Prostate gland (tissue), 2 donors: ENCODE data around the gene SOBP. TPM values are rescaled to one million over a fixed set of nuclear protein-coding genes. Genes with fewer than 3 reads are reported as not detected.

ENCODE experiments used
- DNase-seq: peaks from one replicate; pipeline ENCODE4 v3.0.0-alpha.2; 2019; ENCODE audit warnings: low spot score
- H3K27ac ChIP-seq, 2 donors: fragments of 200-600 bp; sonication (generic); 2 replicates each; pipeline ENCODE4 v1.5.1; 2017 to 2019
- H3K27me3 ChIP-seq: fragments of 200-600 bp; sonication (generic); replicated peaks from 2 replicates; pipeline ENCODE4 v1.5.1; 2019; ENCODE audit not compliant: insufficient read depth
- H3K36me3 ChIP-seq, 2 donors: fragments of 200-600 bp; sonication (generic); 1 replicate in 1 of 2; 2 replicates in 1 of 2; pipeline versions ENCODE4 v1.5.1 to v1.8.1; 2017 to 2019
- H3K4me1 ChIP-seq: fragments of 200-600 bp; sonication (generic); replicated peaks from 2 replicates; pipeline ENCODE4 v1.5.1; 2019
- H3K4me3 ChIP-seq, 2 donors: fragments of 200-600 bp; sonication (generic); 2 replicates each; pipeline ENCODE4 v1.5.1; 2017 to 2019
- H3K9me3 ChIP-seq: fragments of 200-600 bp; sonication (generic); 2 replicates; pipeline ENCODE4 v1.5.1; 2017
- CTCF ChIP-seq, 4 experiments: fragments of 200-600 bp in 2 of 4; fragments of 450-650 bp in 2 of 4; sonication (generic) in 2 of 4; IDR thresholded peaks; 1 replicate in 3 of 4; 2 replicates in 1 of 4; pipeline ENCODE4 v1.5.1; 2016 to 2019; ENCODE audit warnings: antibody characterized with exemption in 4 of 4, mild to moderate bottlenecking in 2 of 4, moderate library complexity in 2 of 4
- POLR2A ChIP-seq: fragments of 450-650 bp; IDR thresholded peaks from one replicate; pipeline ENCODE4 v1.6.1; 2016; ENCODE audit warnings: antibody characterized with exemption, mild to moderate bottlenecking
- POLR2AphosphoS5 ChIP-seq: sonication (generic); formaldehyde crosslinking; IDR thresholded peaks from one replicate; pipeline ENCODE4 v1.6.1; 2017; ENCODE audit warnings: antibody characterized with exemption
- WGBS: methylation state at CpG from one replicate; pipeline ENCODE4 v1.1.5; 2018; 5-methylcytosine and 5-hydroxymethylcytosine counted together
- intact Hi-C: fragments of 100-400 bp; cut with DNase I; formaldehyde crosslinking; loops from one replicate; pipeline ENCODE4 v1.14.2; 2022
- total RNA-seq, 2 donors: library from RNA; depleted of rRNA; stranded (reverse); fragments of >200 nt; gene quantifications; one replicate each; pipeline ENCODE4 v1.1.0, GENCODE V29; 2016

SOBP gene
- 10 to 100 TPM; 15.8 to 23.3 TPM for total RNA-seq

GRCh38 chr6:107489636-107490565, at the start of gene SOBP:
TSS of gene SOBP (plus strand) at chr6:107490117. CDS start at chr6:107490617, 500 bp downstream.
- H3K9me3 ChIP-seq, result no peaks in the 10 kb centered on the region
- intact Hi-C loops, result loop anchor here (2.0 to 10.0 kb wide), 5 partner anchors 31 to 245 kb away; partner anchors contain the start of gene PDSS2
- peak within 1 kb of the TSS; percentile 44 to 65 for H3K4me3 ChIP-seq
- no peaks in the 10 kb centered on the region for H3K36me3 ChIP-seq
- peak; percentile 49 for DNase-seq
- TF ChIP-seq POLR2A (no peak), POLR2AphosphoS5 (no peak), CTCF (IDR thresholded peaks at IDR 0.05) (no peak)
- no peaks in the 10 kb centered on the region for H3K4me1 ChIP-seq
- H3K27me3 ChIP-seq, result no peaks in the 10 kb centered on the region
- peak within 1 kb of the TSS; percentile 76 to 77 for H3K27ac ChIP-seq
- under 1% methylated on average over 71 of the region's 130 CpGs for WGBS

- Histone ChIP-seq H3K9me3 (no peaks in the 10 kb centered on the region), H3K27ac (no peak overlapping the region), H3K36me3 (no peaks in the 10 kb centered on the region), H3K4me1 (no peaks in the 10 kb centered on the region), H3K27me3 (no peaks in the 10 kb centered on the region), H3K4me3 (no peak overlapping the region)
- intact Hi-C loops, result no loop called here
- no peak for DNase-seq
- TF ChIP-seq POLR2AphosphoS5 (no peak), CTCF (IDR thresholded peaks at IDR 0.05) (no peak), POLR2A (no peak)
These were observed 49.0 kb upstream of the SOBP start for GRCh38 chr6:107440936-107441335.

- no peaks in the 10 kb centered on the region for H3K4me1 ChIP-seq
- intact Hi-C loops, result no loop called here
- TF ChIP-seq POLR2AphosphoS5 (no peak), CTCF (IDR thresholded peaks at IDR 0.05) (no peak), POLR2A (no peak)
- no peak for DNase-seq
- no peaks in the 10 kb centered on the region for H3K36me3 ChIP-seq
- 100% methylated on average over 1 of the region's 1 CpG for WGBS
- H3K4me3 ChIP-seq, result no peak overlapping the region
- no peak overlapping the region for H3K27ac ChIP-seq
- no peaks in the 10 kb centered on the region for H3K27me3 ChIP-seq
- H3K9me3 ChIP-seq, result no peaks in the 10 kb centered on the region
These were observed 48.2 kb upstream of the SOBP start for GRCh38 chr6:107441682-107442081.

- 95% methylated on average over 2 of the region's 2 CpGs for WGBS
- TF ChIP-seq POLR2A, result no peak
- TF ChIP-seq CTCF (IDR thresholded peaks at IDR 0.05), result no peak
- intact Hi-C loops, result no loop called here
- Histone ChIP-seq H3K4me3 (no peak overlapping the region), H3K9me3 (no peaks in the 10 kb centered on the region), H3K4me1 (no peaks in the 10 kb centered on the region), H3K27me3 (no peaks in the 10 kb centered on the region), H3K36me3 (no peaks in the 10 kb centered on the region), H3K27ac (no peak overlapping the region)
- DNase-seq, result no peak
These were observed 46.8 kb upstream of the SOBP start for GRCh38 chr6:107442938-107443607.
